ENCODE measurements around the gene PIAS3. TPM values are rescaled to one million over a fixed set of nuclear protein-coding genes. Genes with fewer than 3 reads are reported as not detected.

PIAS3 gene
- total and polyA plus RNA-seq, 2 experiments from 2014 or later, result 18.1 to 51.2 TPM

DNA sequence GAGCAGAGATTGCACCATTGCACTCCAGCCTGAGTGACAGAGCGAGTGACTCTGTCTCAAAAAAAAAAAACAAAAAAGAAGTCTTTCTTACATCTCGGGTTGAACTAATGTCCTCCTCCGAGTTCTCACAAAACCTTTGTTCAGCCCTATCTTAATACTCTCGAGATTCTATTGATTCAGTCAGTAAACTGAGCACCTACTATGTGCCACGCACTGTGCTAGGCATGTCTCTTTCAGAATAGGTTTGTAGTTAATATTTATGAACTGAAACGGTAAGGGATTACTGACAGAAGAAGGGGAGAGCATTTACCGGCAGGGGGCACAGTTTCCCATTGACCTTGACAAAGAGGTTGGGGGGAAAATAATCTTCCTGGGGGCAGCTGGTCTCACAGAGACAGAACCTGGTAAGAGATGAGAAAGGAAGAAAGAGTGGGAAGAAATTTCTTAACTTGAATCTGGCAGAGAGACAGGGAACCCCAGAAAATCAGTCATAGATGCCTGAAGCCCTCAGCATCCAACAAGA lies 3.4 kb downstream of the PIAS3 start:
- Histone ChIP-seq H3K4me3 (no peak overlapping the region), H3K79me2 (peaks cover 16% of the 10 kb centered on the region)

DNA sequence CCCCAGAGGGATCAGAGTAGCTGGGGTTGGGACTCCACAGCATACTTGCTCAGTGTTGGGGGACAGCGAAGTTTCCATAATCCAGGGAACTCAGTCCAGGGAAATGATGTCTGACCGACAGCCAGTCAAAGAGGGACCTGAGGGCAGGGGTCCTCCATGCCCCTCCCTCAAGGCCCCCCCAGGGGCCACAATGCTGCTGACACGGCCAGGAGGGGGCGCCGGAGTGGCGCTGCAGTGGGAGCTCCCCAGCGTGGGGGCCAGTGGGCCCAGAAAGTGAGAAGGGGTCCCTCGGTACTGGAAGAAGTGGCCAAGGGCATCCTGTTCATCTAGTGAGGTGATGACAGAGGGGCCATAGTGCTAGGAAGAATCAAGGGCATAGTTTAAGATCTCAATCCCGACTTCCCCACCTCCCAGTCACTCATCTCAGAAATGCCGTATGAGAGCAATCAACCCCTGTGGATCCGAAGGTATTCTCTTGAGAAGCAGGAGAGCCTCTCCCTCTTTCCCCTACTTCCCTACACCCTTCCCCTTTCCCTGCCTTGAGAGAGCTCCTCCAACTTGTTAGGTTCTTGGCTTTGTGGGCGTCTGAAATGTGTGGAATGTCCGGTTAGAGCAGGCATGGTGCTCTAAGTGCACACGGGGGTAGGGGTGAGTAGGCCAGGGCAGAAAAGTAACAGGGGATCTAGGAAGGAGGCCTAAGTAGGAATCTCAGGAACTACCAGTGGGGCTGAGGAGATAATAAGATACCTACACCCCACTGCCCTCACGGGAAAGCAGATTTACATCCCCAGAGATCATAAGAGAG lies 9.3 kb downstream of the PIAS3 start:
- no peak for DNase-seq (ENCODE audit: low spot score)
- H3K79me2 ChIP-seq, result no peaks in the 10 kb centered on the region
- no peak overlapping the region for H3K4me3 ChIP-seq
- H3K27me3 ChIP-seq, result no peaks in the 10 kb centered on the region
- no peaks in the 10 kb centered on the region for H4K20me1 ChIP-seq (ENCODE audit: insufficient read depth, poor library complexity, severe bottlenecking)
- no peaks in the 10 kb centered on the region for H3K9me2 ChIP-seq (replicated peaks; ENCODE audit: insufficient read depth)
- WGBS (ENCODE audit: low lambda C conversion rate, missing lambda C conversion rate), result 77% methylated on average over 10 of the region's 15 CpGs
- H3K4me1 ChIP-seq (ENCODE audit: insufficient read depth), result peaks cover 5% of the 10 kb centered on the region
- no peaks in the 10 kb centered on the region for H3K36me3 ChIP-seq (replicated peaks; ENCODE audit: insufficient read depth, low read depth)
- no peak overlapping the region for H2AFZ ChIP-seq
- H3K4me2 ChIP-seq, result no peak overlapping the region
- TF ChIP-seq, protein P1, sequence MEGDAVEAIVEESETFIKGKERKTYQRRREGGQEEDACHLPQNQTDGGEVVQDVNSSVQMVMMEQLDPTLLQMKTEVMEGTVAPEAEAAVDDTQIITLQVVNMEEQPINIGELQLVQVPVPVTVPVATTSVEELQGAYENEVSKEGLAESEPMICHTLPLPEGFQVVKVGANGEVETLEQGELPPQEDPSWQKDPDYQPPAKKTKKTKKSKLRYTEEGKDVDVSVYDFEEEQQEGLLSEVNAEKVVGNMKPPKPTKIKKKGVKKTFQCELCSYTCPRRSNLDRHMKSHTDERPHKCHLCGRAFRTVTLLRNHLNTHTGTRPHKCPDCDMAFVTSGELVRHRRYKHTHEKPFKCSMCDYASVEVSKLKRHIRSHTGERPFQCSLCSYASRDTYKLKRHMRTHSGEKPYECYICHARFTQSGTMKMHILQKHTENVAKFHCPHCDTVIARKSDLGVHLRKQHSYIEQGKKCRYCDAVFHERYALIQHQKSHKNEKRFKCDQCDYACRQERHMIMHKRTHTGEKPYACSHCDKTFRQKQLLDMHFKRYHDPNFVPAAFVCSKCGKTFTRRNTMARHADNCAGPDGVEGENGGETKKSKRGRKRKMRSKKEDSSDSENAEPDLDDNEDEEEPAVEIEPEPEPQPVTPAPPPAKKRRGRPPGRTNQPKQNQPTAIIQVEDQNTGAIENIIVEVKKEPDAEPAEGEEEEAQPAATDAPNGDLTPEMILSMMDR (IDR thresholded peaks at IDR 0.05; ENCODE audit: poor library complexity), result peak; percentile 25
- TF ChIP-seq EZH2 (IDR thresholded peaks at IDR 0.05; ENCODE audit: borderline replicate concordance) (no peak), EZH2phosphoT487 (IDR thresholded peaks at IDR 0.05; ENCODE audit: low read depth, severe bottlenecking, unreplicated experiment) (no peak)
- no peaks in the 10 kb centered on the region for H3K9me3 ChIP-seq (ENCODE audit: low read depth)
- H3K27ac ChIP-seq, result no peak overlapping the region

More for the DNA sequence above, 3.4 kb downstream of the PIAS3 start:
- Histone ChIP-seq H3K4me2 (no peak overlapping the region), H2AFZ (no peak overlapping the region), H4K20me1 (ENCODE audit: insufficient read depth, poor library complexity, severe bottlenecking) (peaks cover 6% of the 10 kb centered on the region), H3K27me3 (no peaks in the 10 kb centered on the region), H3K9me2 (replicated peaks; ENCODE audit: insufficient read depth) (no peaks in the 10 kb centered on the region), H3K36me3 (replicated peaks; ENCODE audit: insufficient read depth, low read depth) (no peaks in the 10 kb centered on the region), H3K27ac (no peak overlapping the region), H3K4me1 (ENCODE audit: insufficient read depth) (peaks cover 5% of the 10 kb centered on the region), H3K9me3 (ENCODE audit: low read depth) (no peaks in the 10 kb centered on the region)
- DNase-seq (ENCODE audit: low spot score), result no peak
- 94% methylated on average over 7 of the region's 7 CpGs for WGBS (ENCODE audit: low lambda C conversion rate, missing lambda C conversion rate)
- TF ChIP-seq EZH2phosphoT487 (IDR thresholded peaks at IDR 0.05; ENCODE audit: low read depth, severe bottlenecking, unreplicated experiment) (no peak), EZH2 (IDR thresholded peaks at IDR 0.05; ENCODE audit: borderline replicate concordance) (no peak)
- TF ChIP-seq, protein P1 (IDR thresholded peaks at IDR 0.05; ENCODE audit: poor library complexity), result no peak

DNA sequence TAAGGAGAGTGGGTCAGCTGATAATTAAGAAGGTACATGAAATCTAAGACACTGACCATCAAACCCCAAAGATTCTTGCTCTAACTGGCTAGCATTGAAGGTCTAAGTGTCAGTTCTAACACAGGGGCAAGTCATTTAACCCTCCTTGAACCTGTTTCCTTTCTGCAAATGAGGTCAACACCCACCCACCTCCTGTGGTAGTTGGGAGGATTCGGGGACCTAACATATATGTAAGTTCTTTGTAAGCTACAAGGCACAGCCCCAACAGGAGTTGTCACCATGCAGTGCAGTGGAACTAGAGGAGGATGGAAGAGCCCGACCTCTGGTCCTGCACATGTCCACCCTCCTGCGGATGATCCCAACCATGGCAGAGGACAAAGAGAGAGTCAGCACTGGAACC lies 11.1 kb downstream of the PIAS3 start:
- Histone ChIP-seq H3K27me3 (no peaks in the 10 kb centered on the region), H4K20me1 (ENCODE audit: insufficient read depth, poor library complexity, severe bottlenecking) (no peaks in the 10 kb centered on the region), H3K9me2 (replicated peaks; ENCODE audit: insufficient read depth) (no peaks in the 10 kb centered on the region), H3K9me3 (ENCODE audit: low read depth) (no peaks in the 10 kb centered on the region), H3K27ac (no peak overlapping the region), H3K4me3 (no peak overlapping the region), H3K79me2 (no peaks in the 10 kb centered on the region), H2AFZ (no peak overlapping the region), H3K4me2 (no peak overlapping the region), H3K4me1 (ENCODE audit: insufficient read depth) (peaks cover 5% of the 10 kb centered on the region), H3K36me3 (replicated peaks; ENCODE audit: insufficient read depth, low read depth) (no peaks in the 10 kb centered on the region)
- no peak for DNase-seq (ENCODE audit: low spot score)
- TF ChIP-seq, protein P1 (IDR thresholded peaks at IDR 0.05; ENCODE audit: poor library complexity), result no peak
- TF ChIP-seq EZH2 (IDR thresholded peaks at IDR 0.05; ENCODE audit: borderline replicate concordance), result no peak
- TF ChIP-seq EZH2phosphoT487 (IDR thresholded peaks at IDR 0.05; ENCODE audit: low read depth, severe bottlenecking, unreplicated experiment), result no peak
- 96% methylated on average over 3 of the region's 3 CpGs for WGBS (ENCODE audit: low lambda C conversion rate, missing lambda C conversion rate)

All from hepatocyte (in vitro differentiated cells).